ENCODE measurements around the gene TMEM256. TPM values are rescaled to one million over a fixed set of nuclear protein-coding genes. Genes with fewer than 3 reads are reported as not detected.

Gene TMEM256
- total and polyA plus RNA-seq, 2 donors from 2014 or later = 55.8 to 389 TPM

DNA sequence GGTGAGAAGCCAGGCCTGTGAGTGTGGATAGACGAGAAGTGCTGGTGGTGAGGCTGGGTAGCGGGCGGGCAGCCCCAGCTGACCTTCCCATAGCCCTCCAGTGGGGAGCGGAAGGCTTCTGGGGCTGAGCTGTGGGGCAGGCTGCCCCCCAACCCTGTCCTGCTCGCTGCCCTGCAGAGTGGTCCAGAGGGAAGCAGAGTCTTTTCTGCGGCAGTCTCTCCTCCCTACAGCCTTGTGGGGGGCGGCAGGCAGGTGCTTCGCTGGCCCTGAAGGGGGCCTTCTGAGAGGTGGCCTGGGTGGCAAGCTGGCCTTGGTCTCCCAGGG lies 7.5 kb upstream of the TMEM256 start:
- no peaks in the 10 kb centered on the region for H3K9me3 ChIP-seq (ENCODE audit: control insufficient read depth in 2 of 3, insufficient read depth in 1 of 3, low read length in 3 of 3)
- FAIRE-seq (no peak), DNase-seq (no peak)
- intact Hi-C loops (cut with DNase I) = no loop called here
- no peaks in the 10 kb centered on the region for H3K4me1 ChIP-seq (ENCODE audit: control insufficient read depth in 2 of 3, insufficient read depth in 2 of 3, low read depth in 1 of 3, low read length in 3 of 3)
- H3K9ac ChIP-seq (ENCODE audit: low read length in 3 of 3) = no peak overlapping the region
- no peak overlapping the region for H3K27ac ChIP-seq (ENCODE audit: low read depth in 2 of 2, low read length in 2 of 2)
- no peaks in the 10 kb centered on the region for H3K27me3 ChIP-seq (ENCODE audit: control insufficient read depth, insufficient read depth, low read length)
- no peak overlapping the region for H3K4me3 ChIP-seq (ENCODE audit: low read length in 3 of 3)
- no peaks in the 10 kb centered on the region for H3K36me3 ChIP-seq (ENCODE audit: control insufficient read depth in 2 of 3, insufficient read depth in 3 of 3, low read length in 3 of 3)
- TF ChIP-seq, protein P1, sequence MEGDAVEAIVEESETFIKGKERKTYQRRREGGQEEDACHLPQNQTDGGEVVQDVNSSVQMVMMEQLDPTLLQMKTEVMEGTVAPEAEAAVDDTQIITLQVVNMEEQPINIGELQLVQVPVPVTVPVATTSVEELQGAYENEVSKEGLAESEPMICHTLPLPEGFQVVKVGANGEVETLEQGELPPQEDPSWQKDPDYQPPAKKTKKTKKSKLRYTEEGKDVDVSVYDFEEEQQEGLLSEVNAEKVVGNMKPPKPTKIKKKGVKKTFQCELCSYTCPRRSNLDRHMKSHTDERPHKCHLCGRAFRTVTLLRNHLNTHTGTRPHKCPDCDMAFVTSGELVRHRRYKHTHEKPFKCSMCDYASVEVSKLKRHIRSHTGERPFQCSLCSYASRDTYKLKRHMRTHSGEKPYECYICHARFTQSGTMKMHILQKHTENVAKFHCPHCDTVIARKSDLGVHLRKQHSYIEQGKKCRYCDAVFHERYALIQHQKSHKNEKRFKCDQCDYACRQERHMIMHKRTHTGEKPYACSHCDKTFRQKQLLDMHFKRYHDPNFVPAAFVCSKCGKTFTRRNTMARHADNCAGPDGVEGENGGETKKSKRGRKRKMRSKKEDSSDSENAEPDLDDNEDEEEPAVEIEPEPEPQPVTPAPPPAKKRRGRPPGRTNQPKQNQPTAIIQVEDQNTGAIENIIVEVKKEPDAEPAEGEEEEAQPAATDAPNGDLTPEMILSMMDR (IDR thresholded peaks at IDR 0.05; ENCODE audit: borderline replicate concordance, extremely low read depth, insufficient read depth) = no peak

DNA sequence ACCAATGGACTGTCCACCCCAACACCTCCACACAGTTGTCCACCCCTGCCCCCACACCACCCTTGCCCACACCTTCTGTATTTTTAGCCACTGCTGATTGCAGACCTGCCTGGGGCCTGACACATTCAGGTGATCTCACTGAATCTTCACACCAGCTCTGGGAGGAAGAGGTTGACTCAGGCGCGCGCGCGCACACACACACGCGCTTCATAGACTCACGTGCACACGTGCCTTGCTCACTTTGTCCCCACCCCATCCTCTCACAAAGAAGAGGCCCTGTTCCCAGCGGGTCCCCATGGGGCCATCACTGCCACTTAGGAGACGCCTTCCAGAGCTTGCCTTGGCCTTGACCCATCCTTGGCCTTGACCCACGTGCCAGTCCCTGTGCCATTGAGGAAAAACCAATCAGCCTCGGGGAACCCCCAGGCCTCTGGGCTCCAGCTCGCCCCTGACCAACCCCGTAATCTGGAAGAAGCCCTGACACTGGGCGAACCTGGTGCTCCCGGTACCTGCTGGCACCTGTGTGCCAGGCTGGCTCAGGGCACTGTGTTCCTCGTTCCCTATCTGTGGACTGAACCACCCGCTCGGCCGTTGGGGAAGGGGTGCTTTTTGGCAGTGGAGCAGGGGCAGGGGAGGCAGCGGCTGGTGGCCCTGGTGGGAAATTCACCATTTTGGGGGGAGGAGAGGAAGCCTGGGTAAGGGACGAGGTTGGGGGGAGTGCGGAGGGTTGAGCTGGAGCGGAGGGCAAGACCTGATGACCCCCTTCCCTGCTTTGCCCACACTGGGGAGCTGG lies 6.9 kb upstream of the TMEM256 start:
- DNase-seq (no peak), FAIRE-seq (no peak)
- Histone ChIP-seq H3K27ac (ENCODE audit: low read depth in 2 of 2, low read length in 2 of 2) (no peak overlapping the region), H3K9me3 (ENCODE audit: control insufficient read depth in 2 of 3, insufficient read depth in 1 of 3, low read length in 3 of 3) (no peaks in the 10 kb centered on the region), H3K27me3 (ENCODE audit: control insufficient read depth, insufficient read depth, low read length) (no peaks in the 10 kb centered on the region), H3K36me3 (ENCODE audit: control insufficient read depth in 2 of 3, insufficient read depth in 3 of 3, low read length in 3 of 3) (no peaks in the 10 kb centered on the region), H3K9ac (ENCODE audit: low read length in 3 of 3) (no peak overlapping the region), H3K4me1 (ENCODE audit: control insufficient read depth in 2 of 3, insufficient read depth in 2 of 3, low read depth in 1 of 3, low read length in 3 of 3) (no peaks in the 10 kb centered on the region), H3K4me3 (ENCODE audit: low read length in 3 of 3) (no peak overlapping the region)
- intact Hi-C loops (cut with DNase I) = no loop called here
- TF ChIP-seq, protein P1 (IDR thresholded peaks at IDR 0.05; ENCODE audit: borderline replicate concordance, extremely low read depth, insufficient read depth) = no peak

DNA sequence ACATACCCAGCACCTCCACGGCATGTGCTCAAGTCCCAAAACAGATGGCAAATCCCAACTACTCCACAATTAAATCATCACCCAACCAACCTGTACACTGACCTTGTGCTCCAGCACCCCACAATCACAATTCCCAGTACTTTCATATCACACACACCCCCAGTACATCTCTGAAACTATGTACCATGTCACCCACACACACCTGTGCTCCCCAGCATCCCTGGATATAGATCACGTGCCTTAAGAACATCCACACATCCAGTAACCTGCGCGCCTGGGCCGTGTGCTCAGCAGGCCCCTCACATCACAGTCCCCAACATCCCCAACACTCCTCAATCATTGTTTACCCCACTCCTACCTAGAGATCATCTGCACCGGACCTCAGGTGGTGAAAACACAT lies 5.8 kb upstream of the TMEM256 start:
- no peaks in the 10 kb centered on the region for H3K9me3 ChIP-seq (ENCODE audit: control insufficient read depth in 2 of 3, insufficient read depth in 1 of 3, low read length in 3 of 3)
- DNase-seq (no peak), FAIRE-seq (no peak)
- no peak overlapping the region for H3K27ac ChIP-seq (ENCODE audit: low read depth in 2 of 2, low read length in 2 of 2)
- no peaks in the 10 kb centered on the region for H3K36me3 ChIP-seq (ENCODE audit: control insufficient read depth in 2 of 3, insufficient read depth in 3 of 3, low read length in 3 of 3)
- no peaks in the 10 kb centered on the region for H3K4me1 ChIP-seq (ENCODE audit: control insufficient read depth in 2 of 3, insufficient read depth in 2 of 3, low read depth in 1 of 3, low read length in 3 of 3)
- H3K27me3 ChIP-seq (ENCODE audit: control insufficient read depth, insufficient read depth, low read length) = no peaks in the 10 kb centered on the region
- no peak overlapping the region for H3K4me3 ChIP-seq (ENCODE audit: low read length in 3 of 3)
- intact Hi-C loops (cut with DNase I) = no loop called here
- TF ChIP-seq, protein P1 (IDR thresholded peaks at IDR 0.05; ENCODE audit: borderline replicate concordance, extremely low read depth, insufficient read depth) = no peak
- H3K9ac ChIP-seq (ENCODE audit: low read length in 3 of 3) = no peak overlapping the region

DNA sequence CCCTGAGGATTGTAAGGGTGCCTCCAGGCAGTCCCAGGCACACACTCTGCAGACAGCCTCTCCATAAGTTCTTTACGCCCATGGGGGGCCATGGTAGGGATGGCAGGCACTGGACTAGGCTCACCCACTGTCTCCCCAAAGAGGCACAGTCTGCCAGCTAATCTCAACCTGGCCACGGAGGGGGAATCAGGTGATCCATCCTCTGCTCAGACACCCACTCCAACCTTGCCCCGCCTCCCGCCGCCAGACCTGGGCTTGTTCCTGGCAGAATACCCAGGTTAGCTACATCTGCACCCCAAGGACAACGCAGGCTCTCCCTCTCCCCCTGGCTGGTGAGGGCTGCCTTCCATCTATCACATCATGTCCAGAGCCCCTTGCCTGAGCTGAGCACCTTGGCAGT lies 5.0 kb upstream of the TMEM256 start:
- H3K9ac ChIP-seq (ENCODE audit: low read length in 3 of 3) = no peak overlapping the region
- DNase-seq = no peak
- FAIRE-seq = no peak

More for the DNA sequence above, 5.0 kb upstream of the TMEM256 start:
- Histone ChIP-seq H3K9me3 (ENCODE audit: control insufficient read depth in 2 of 3, insufficient read depth in 1 of 3, low read length in 3 of 3) (no peaks in the 10 kb centered on the region), H3K27ac (ENCODE audit: low read depth in 2 of 2, low read length in 2 of 2) (no peak overlapping the region), H3K36me3 (ENCODE audit: control insufficient read depth in 2 of 3, insufficient read depth in 3 of 3, low read length in 3 of 3) (no peaks in the 10 kb centered on the region), H3K27me3 (ENCODE audit: control insufficient read depth, insufficient read depth, low read length) (no peaks in the 10 kb centered on the region), H3K4me1 (ENCODE audit: control insufficient read depth in 2 of 3, insufficient read depth in 2 of 3, low read depth in 1 of 3, low read length in 3 of 3) (no peaks in the 10 kb centered on the region), H3K4me3 (ENCODE audit: low read length in 3 of 3) (no peak overlapping the region)
- intact Hi-C loops (cut with DNase I) = no loop called here
- TF ChIP-seq, protein P1 (IDR thresholded peaks at IDR 0.05; ENCODE audit: borderline replicate concordance, extremely low read depth, insufficient read depth) = no peak

Measured in kidney (tissue), 14 donors.